Body of pancreas (tissue), 4 donors: ENCODE measurements around the gene NEK11.

Source experiments
- CTCF ChIP-seq, 7 experiments: fragments of 450-650 bp in 4 of 7; fragments of 200-600 bp in 3 of 7; sonication (generic) in 3 of 7; IDR thresholded peaks; one replicate each; pipeline ENCODE4 v1.5.1; 2016 to 2019; ENCODE audit warnings: antibody characterized with exemption in 7 of 7
- POLR2A ChIP-seq, 3 donors: fragments of 450-650 bp; IDR thresholded peaks; one replicate each; pipeline ENCODE4 v1.6.1; 2016; ENCODE audit warnings: antibody characterized with exemption in 3 of 3, mild to moderate bottlenecking in 2 of 3

GRCh38 chr3:131038326-131038725 is 11.6 kb downstream of the NEK11 start:
- TF ChIP-seq CTCF (IDR thresholded peaks at IDR 0.05): no peak
- no peak for TF ChIP-seq POLR2A (IDR thresholded peaks at IDR 0.05)
